BJ (cell line): ENCODE measurements around the gene TXK. TPM values are rescaled to one million over a fixed set of nuclear protein-coding genes. Genes with fewer than 3 reads are reported as not detected.

Experiments
- CTCF ChIA-PET: fragments of 350-600 bp; formaldehyde crosslinking; extraction: SDS; loops from one replicate; lab custom pipeline; 2021; ENCODE audit warnings: antibody characterized with exemption, inconsistent platforms; lab: Yijun Ruan, JAX
- POLR2A ChIA-PET: fragments of 300-600 bp; sonication (Branson Sonifier 250); formaldehyde crosslinking; extraction: SDS; loops from one replicate; lab custom pipeline; 2021; ENCODE audit warnings: antibody characterized with exemption; lab: Charles Lee
- DNase-seq: peaks from one replicate; pipeline ENCODE4 v3.0.0-alpha.2; 2011; ENCODE audit warnings: low read depth
- H3K27me3 ChIP-seq: 2 replicates; pipeline ENCODE4 v1.6.0; 2011; ENCODE audit warnings: low read length; ENCODE audit not compliant: control insufficient read depth, insufficient read depth
- H3K36me3 ChIP-seq: 2 replicates; pipeline ENCODE4 v1.5.1; 2011; ENCODE audit warnings: low read length; ENCODE audit not compliant: control insufficient read depth, insufficient read depth
- H3K4me3 ChIP-seq: 2 replicates; pipeline ENCODE4 v1.5.1; 2011; ENCODE audit warnings: low read depth, mild to moderate bottlenecking, control low read depth, low read length
- polyA plus RNA-seq: library from polyadenylated mRNA; depleted of rRNA; stranded (reverse); fragments of >200 nt; gene quantifications from 2 replicates; pipeline ENCODE4 v1.2.3, GENCODE V29; 2011
- TF ChIP-seq, protein P1 (sequence below): IDR thresholded peaks from 2 replicates; pipeline ENCODE4 v1.5.1; 2011; ENCODE audit warnings: low read depth, mild to moderate bottlenecking, control low read depth, inconsistent platforms, low read length, moderate library complexity; ENCODE audit not compliant: insufficient read depth

TXK gene
- polyA plus RNA-seq, 1 experiment = 0.10 TPM

DNA sequence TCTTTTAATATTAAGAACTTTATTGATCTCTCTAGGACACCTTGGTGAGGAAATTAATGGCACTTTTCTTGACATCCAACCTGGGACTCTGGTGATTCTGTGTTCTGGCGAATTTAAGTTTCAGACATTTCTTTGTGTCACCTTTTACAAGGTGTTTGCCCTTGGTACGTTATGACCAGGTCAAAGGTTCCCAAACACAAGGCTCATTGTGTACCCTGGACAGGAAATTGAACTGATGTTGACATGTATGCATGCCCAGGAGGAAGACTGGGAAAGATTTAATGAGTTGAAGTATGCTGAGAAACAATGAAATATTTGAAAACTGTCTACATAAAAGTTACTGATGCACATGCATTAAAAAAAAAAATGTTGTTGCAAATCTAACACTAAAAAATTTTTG lies 95.4 kb downstream of the TXK start:
- H3K36me3 ChIP-seq = no peaks in the 10 kb centered on the region
- TF ChIP-seq, protein P1, sequence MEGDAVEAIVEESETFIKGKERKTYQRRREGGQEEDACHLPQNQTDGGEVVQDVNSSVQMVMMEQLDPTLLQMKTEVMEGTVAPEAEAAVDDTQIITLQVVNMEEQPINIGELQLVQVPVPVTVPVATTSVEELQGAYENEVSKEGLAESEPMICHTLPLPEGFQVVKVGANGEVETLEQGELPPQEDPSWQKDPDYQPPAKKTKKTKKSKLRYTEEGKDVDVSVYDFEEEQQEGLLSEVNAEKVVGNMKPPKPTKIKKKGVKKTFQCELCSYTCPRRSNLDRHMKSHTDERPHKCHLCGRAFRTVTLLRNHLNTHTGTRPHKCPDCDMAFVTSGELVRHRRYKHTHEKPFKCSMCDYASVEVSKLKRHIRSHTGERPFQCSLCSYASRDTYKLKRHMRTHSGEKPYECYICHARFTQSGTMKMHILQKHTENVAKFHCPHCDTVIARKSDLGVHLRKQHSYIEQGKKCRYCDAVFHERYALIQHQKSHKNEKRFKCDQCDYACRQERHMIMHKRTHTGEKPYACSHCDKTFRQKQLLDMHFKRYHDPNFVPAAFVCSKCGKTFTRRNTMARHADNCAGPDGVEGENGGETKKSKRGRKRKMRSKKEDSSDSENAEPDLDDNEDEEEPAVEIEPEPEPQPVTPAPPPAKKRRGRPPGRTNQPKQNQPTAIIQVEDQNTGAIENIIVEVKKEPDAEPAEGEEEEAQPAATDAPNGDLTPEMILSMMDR = no peak
- CTCF ChIA-PET = no interaction called here
- POLR2A ChIA-PET = no interaction called here
- H3K4me3 ChIP-seq = no peak overlapping the region
- no peak for DNase-seq
- 0 out of 2 replicates have a peak, but pooled peaks cover 2% of the 10 kb centered on the region for H3K27me3 ChIP-seq

DNA sequence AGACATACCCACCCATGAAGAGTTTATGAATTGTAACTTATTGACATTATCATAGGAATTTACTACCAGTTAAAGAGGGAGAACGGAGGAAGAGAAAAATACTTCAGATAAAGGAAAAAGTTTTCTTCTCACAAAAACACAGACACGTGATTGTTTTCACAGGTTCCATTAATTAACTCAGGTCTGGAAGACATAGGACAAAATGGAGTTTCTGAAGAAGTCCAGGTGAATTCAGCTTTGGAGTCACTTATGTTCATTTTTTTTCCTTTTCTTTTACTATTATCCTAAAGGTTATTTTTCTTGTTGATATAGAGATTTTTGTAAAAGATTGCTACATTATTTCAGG lies 97.0 kb downstream of the TXK start:
- CTCF ChIA-PET = interaction anchor here (1.0 kb wide), 1 partner anchor 9 kb away, joined by 3 read pairs; no protein-coding TSS in a partner anchor
- no peak for DNase-seq
- POLR2A ChIA-PET = no interaction called here
- TF ChIP-seq, protein P1 = no peak
- H3K36me3 ChIP-seq = no peaks in the 10 kb centered on the region
- no peak overlapping the region for H3K4me3 ChIP-seq
- H3K27me3 ChIP-seq = no peaks in the 10 kb centered on the region

DNA sequence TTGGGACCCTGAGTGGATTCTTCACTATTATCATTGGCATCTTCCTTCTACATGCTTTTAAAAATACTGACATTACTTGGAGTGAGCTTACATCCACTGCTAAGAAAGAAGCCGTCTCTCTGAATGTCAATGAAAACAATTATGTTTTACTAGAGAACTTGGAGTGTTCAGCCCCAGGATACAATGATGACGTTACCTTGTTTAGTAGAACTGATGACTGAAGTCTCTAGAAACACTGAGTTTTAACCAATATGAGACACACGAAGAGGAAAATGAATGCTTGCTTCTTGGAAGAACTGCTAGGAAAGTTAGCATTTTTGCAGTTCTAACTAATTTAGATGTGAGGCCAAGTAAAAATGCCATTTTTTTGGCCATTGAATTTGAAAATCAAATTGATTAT lies 98.1 kb downstream of the TXK start:
- TF ChIP-seq, protein P1 = no peak
- ChIA-PET CTCF (no interaction called here), POLR2A (no interaction called here)
- Histone ChIP-seq H3K36me3 (no peaks in the 10 kb centered on the region), H3K27me3 (no peaks in the 10 kb centered on the region), H3K4me3 (no peak overlapping the region)
- DNase-seq = no peak

GRCh38 chr4:48033825-48034413 lies 100.1 kb downstream of the TXK start:
- Histone ChIP-seq H3K36me3 (no peaks in the 10 kb centered on the region), H3K4me3 (no peak overlapping the region), H3K27me3 (no peaks in the 10 kb centered on the region)
- no peak for DNase-seq
- ChIA-PET CTCF (interaction anchor here (0.6 to 4.4 kb wide), 21 partner anchors 8 to 222 kb away, joined by 3 to 39 read pairs (median 4); no protein-coding TSS in a partner anchor), POLR2A (no interaction called here)
- TF ChIP-seq, protein P1 = peak; percentile 60; the same call in 1 of the 2 replicates

DNA sequence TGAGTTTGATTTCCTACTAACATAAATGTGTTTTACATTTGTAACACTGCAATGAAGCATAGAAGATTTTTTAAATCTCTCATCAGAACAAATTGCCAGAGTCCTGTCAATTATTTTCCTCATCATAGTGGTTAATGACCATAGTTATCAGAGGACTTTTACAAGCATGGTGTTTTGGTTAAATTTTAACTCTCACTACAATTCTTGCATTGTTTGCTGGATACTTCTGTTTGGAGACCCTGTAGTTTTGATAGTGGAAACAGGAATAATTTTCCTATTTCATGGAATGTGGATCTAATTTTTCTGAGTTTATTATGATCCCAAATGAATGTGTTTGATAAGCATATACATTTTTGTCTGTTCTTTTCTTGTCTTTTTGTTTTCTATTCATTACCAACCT lies 100.6 kb downstream of the TXK start:
- ChIA-PET POLR2A (no interaction called here), CTCF (interaction anchor here (0.7 to 4.4 kb wide), 16 partner anchors 8 to 221 kb away, joined by 3 to 39 read pairs (median 4); no protein-coding TSS in a partner anchor)
- H3K27me3 ChIP-seq = no peaks in the 10 kb centered on the region
- no peak overlapping the region for H3K4me3 ChIP-seq
- TF ChIP-seq, protein P1 = no peak
- DNase-seq = no peak
- no peaks in the 10 kb centered on the region for H3K36me3 ChIP-seq
